ENCODE measurements around the gene PATZ1. TPM values are rescaled to one million over a fixed set of nuclear protein-coding genes. Genes with fewer than 3 reads are reported as not detected.
"Not testable (repeated sequence)": the region's sequence is repeated elsewhere in the genome, so short reads cannot be mapped to it uniquely, and the experiment has no call there.

Gene PATZ1
- total and polyA plus RNA-seq, 4 donors, result 3.3 to 17.6 (median 12.8) TPM

DNA sequence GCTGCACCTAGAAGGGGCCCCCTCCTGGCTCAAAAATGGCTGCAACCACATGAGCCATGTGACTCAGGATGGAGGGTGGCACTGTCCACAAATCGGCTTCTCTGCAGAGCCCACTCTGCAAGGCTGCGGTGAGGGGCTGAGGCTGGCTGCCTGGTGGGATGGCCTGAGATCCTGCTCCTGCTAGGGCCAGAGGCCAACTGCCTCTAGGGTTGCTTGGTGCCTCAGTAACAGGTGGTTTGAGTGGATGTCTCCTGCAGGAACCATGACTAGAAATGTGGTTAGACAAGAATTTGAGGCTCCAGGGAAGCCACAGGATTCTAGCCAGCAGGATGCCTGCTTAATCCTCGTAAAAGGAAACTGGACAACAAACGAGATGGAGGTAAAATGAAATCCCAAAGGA, 17.1 kb downstream of the PATZ1 start:
- no peak for DNase-seq
- no peak for ATAC-seq (ENCODE audit: low FRiP score)
- intact Hi-C loops (cut with DNase I), result no loop called here
- no peaks in the 10 kb centered on the region for H3K27me3 ChIP-seq (ENCODE audit: control insufficient read depth in 1 of 2, insufficient read depth in 2 of 2, low read length in 1 of 2)
- H3K36me3 ChIP-seq (ENCODE audit: control insufficient read depth in 1 of 2, insufficient read depth in 2 of 2, low read length in 1 of 2), result peaks cover 0 to 5% of the 10 kb centered on the region in 2 donors
- no peaks in the 10 kb centered on the region for H3K9me3 ChIP-seq (ENCODE audit: control insufficient read depth, low read length)
- H3K4me1 ChIP-seq (ENCODE audit: control insufficient read depth in 1 of 2, insufficient read depth in 2 of 2, low read length in 2 of 2), result no peaks in the 10 kb centered on the region
- no peak overlapping the region for H3K4me3 ChIP-seq (ENCODE audit: low read length in 2 of 2)
- H3K27ac ChIP-seq (ENCODE audit: low read depth in 1 of 2, low read length in 2 of 2), result no peak overlapping the region
- 84 to 85% methylated on average over 4 of the region's 4 CpGs for WGBS, 2 donors

DNA sequence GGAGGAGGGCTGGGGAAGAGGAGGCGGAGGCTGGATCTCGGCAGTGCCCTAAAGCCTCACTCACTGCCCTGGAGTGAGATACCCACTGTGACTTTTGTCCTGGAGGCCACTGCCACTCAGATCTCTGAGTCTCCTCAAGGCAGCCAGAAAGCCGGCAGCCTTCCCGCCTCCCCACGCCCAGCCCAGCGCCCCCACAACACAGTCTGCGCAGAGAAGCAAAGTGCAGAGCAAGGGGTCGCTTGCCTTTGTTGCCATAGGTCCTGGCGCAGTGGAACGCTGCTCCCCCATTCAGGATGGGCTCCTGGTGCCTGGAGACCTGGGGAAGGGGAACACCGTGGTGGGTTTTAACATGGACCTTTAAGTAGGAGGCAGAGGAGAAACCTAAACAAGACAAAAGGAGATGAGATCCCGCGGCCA, 17.6 kb downstream of the PATZ1 start:
- no peak for DNase-seq
- no peak overlapping the region for H3K4me3 ChIP-seq (ENCODE audit: low read length in 2 of 2)
- ATAC-seq (ENCODE audit: low FRiP score), result no peak
- no peaks in the 10 kb centered on the region for H3K27me3 ChIP-seq (ENCODE audit: control insufficient read depth in 1 of 2, insufficient read depth in 2 of 2, low read length in 1 of 2)
- 93 to 94% methylated on average over 13 of the region's 13 CpGs for WGBS, 2 donors
- H3K36me3 ChIP-seq (ENCODE audit: control insufficient read depth in 1 of 2, insufficient read depth in 2 of 2, low read length in 1 of 2), result peaks cover 0 to 3% of the 10 kb centered on the region in 2 donors
- no peaks in the 10 kb centered on the region for H3K4me1 ChIP-seq (ENCODE audit: control insufficient read depth in 1 of 2, insufficient read depth in 2 of 2, low read length in 2 of 2)
- intact Hi-C loops (cut with DNase I), result no loop called here
- no peaks in the 10 kb centered on the region for H3K9me3 ChIP-seq (ENCODE audit: control insufficient read depth, low read length)
- no peak overlapping the region for H3K27ac ChIP-seq (ENCODE audit: low read depth in 1 of 2, low read length in 2 of 2)

DNA sequence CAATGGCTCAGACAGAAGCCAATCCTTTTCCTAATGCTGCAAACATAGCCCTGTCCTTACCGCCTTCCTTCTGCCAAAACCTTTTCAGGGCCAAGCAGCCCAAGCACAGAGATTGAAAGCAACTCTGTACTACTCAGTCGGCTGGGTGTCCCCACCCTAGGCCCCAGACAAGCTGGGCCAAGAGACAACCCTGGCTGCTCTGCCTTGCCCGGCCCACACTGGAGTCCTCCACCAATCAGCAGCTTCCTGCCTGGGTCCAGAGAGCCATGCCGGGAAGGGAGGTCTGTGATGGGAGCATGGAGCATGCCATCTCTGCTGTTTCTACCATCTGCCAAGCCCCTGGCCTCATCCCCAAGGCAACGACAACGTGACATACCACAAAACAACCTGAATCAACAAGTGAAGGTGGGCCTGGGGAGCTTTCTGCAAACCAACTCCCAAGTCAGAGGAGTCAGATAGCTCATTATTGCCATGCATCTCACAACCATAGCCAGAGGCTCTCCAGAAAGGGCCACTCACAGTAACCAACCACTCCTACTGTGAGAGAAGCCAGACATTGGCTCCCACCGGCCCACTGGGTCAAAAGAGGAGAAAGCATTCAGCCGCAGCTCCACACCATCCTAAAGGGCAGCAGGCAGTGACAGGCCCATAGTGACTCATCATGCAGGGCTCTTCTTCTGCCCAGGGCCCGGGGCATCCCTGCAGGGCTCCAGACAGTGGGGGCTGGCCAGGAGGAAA, 18.2 kb downstream of the PATZ1 start:
- ATAC-seq (ENCODE audit: low FRiP score) (peak; percentile 75), DNase-seq (peak in 1 of 2 donors; percentile 61)
- peaks cover 0 to 3% of the 10 kb centered on the region in 2 donors for H3K36me3 ChIP-seq (ENCODE audit: control insufficient read depth in 1 of 2, insufficient read depth in 2 of 2, low read length in 1 of 2)

DNA sequence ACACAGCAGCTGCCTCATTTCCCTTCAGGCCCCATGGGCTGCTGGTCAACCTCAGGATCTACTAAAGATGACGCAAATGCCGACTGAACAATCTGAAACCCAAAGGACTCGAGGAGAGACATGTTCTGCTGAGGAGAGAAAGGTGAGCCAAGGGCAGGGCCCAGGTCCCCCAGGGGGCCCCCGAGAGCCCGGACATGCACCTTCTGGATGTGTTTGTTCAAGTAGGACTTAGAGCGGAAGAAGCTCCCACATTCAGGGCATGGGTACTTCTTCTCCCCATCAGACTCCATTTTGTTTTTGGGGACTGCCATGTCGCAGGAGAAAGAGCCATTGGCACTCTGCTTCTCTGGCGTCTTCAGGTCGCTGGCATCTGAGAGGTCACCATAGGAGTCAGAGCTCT, 19.3 kb downstream of the PATZ1 start:
- WGBS, 2 donors, result 94% methylated on average over 9 of the region's 9 CpGs
- ATAC-seq (ENCODE audit: low FRiP score) (no peak), DNase-seq (no peak)
- Histone ChIP-seq H3K9me3 (ENCODE audit: control insufficient read depth, low read length) (no peaks in the 10 kb centered on the region), H3K36me3 (ENCODE audit: control insufficient read depth in 1 of 2, insufficient read depth in 2 of 2, low read length in 1 of 2) (no peaks in the 10 kb centered on the region), H3K4me1 (ENCODE audit: control insufficient read depth in 1 of 2, insufficient read depth in 2 of 2, low read length in 2 of 2) (no peaks in the 10 kb centered on the region), H3K27me3 (ENCODE audit: control insufficient read depth in 1 of 2, insufficient read depth in 2 of 2, low read length in 1 of 2) (no peaks in the 10 kb centered on the region), H3K4me3 (ENCODE audit: low read length in 2 of 2) (no peak overlapping the region), H3K27ac (ENCODE audit: low read depth in 1 of 2, low read length in 2 of 2) (no peak overlapping the region)
- intact Hi-C loops (cut with DNase I), result no loop called here

More for the DNA sequence above, 18.2 kb downstream of the PATZ1 start:
- H3K9me3 ChIP-seq (ENCODE audit: control insufficient read depth, low read length), result no peaks in the 10 kb centered on the region
- H3K4me1 ChIP-seq (ENCODE audit: control insufficient read depth in 1 of 2, insufficient read depth in 2 of 2, low read length in 2 of 2), result no peaks in the 10 kb centered on the region
- intact Hi-C loops (cut with DNase I), result no loop called here
- no peaks in the 10 kb centered on the region for H3K27me3 ChIP-seq (ENCODE audit: control insufficient read depth in 1 of 2, insufficient read depth in 2 of 2, low read length in 1 of 2)
- 82 to 85% methylated on average over 8 to 9 of the region's 9 CpGs for WGBS, 2 donors
- no peak overlapping the region for H3K4me3 ChIP-seq (ENCODE audit: low read length in 2 of 2)
- no peak overlapping the region for H3K27ac ChIP-seq (ENCODE audit: low read depth in 1 of 2, low read length in 2 of 2)

DNA sequence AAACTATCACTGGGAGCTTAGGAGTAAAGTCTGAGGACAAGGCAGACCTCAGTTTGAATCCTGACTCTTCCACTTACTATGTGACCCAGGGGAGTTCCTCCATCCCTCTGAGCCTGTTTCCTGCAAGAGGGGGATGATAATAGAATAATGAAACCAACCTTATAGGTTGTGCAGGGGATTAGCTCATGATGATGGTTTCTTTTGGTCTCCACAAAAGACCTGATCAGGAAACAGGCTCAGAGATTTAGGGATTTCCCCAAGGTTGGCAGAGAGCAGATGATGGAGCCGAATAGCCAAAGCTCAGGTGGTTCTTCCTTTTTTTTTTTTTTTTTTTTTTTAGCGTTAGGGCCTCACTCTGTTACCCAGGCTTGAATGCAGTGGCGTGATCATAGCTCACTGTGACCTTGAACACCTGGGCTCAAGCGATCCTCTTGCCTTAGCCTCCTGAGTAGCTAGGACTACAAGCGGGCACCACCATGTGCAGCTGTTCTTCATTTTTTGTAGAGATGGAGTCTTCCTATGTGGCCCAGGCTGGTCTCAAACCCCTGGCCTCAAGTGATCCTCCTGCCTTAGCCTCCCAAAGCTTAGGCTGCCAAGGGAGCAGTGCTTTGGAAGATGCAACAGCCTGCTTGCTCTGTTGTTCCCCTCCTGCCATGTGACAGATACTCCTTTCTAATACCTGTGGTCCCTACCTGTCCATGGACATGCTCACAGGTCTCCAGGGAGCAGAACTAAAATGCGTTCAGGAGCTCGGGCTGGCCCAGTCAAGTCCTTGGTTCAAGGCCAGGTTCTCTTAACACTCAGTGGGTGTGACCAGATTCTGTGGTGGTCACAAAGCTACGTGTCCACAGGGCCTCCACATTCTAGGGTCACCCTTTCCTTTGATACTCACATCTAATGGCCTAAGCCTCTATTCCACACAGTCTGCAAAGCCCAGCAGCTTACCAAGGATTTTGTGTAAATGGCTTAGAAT, 22.3 kb downstream of the PATZ1 start:
- ATAC-seq (ENCODE audit: low FRiP score), result no peak
- H3K36me3 ChIP-seq (ENCODE audit: control insufficient read depth in 1 of 2, insufficient read depth in 2 of 2, low read length in 1 of 2), result no peaks in the 10 kb centered on the region
- H3K4me1 ChIP-seq (ENCODE audit: control insufficient read depth in 1 of 2, insufficient read depth in 2 of 2, low read length in 2 of 2), result no peaks in the 10 kb centered on the region
- H3K27ac ChIP-seq (ENCODE audit: low read depth in 1 of 2, low read length in 2 of 2), result no peak overlapping the region
- H3K4me3 ChIP-seq (ENCODE audit: low read length in 2 of 2), result no peak overlapping the region
- WGBS, 2 donors, result 82 to 85% methylated on average over 8 of the region's 8 CpGs
- H3K27me3 ChIP-seq (ENCODE audit: control insufficient read depth in 1 of 2, insufficient read depth in 2 of 2, low read length in 1 of 2), result no peaks in the 10 kb centered on the region
- DNase-seq, result no peak
- no peaks in the 10 kb centered on the region for H3K9me3 ChIP-seq (ENCODE audit: control insufficient read depth, low read length)
- intact Hi-C loops (cut with DNase I), result no loop called here

DNA sequence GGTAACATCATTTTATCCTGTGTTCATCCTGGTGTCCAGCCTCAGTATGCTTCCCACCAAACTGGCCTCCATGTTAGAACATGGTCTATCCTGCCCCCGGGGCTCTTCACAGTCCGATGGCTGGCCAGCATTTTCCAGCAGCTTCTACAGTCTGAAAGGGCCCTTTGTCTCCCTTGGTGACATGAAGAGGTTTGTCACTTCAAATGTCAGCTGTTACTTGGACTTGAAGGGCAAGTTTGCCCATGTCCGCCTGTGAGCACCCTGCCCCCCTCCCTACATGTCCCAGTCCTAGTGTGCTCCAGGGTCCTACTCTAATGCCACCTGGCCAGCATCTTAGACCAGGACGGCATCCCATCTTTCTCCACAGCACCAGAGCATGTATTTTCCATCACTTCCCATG, 24.7 kb downstream of the PATZ1 start:
- no peaks in the 10 kb centered on the region for H3K27me3 ChIP-seq (ENCODE audit: control insufficient read depth in 1 of 2, insufficient read depth in 2 of 2, low read length in 1 of 2)
- no peaks in the 10 kb centered on the region for H3K36me3 ChIP-seq (ENCODE audit: control insufficient read depth in 1 of 2, insufficient read depth in 2 of 2, low read length in 1 of 2)
- H3K9me3 ChIP-seq (ENCODE audit: control insufficient read depth, low read length), result no peaks in the 10 kb centered on the region
- H3K4me3 ChIP-seq (ENCODE audit: low read length in 2 of 2), result no peak overlapping the region
- H3K27ac ChIP-seq (ENCODE audit: low read depth in 1 of 2, low read length in 2 of 2), result no peak overlapping the region
- H3K4me1 ChIP-seq (ENCODE audit: control insufficient read depth in 1 of 2, insufficient read depth in 2 of 2, low read length in 2 of 2), result no peaks in the 10 kb centered on the region
- DNase-seq (no peak), ATAC-seq (ENCODE audit: low FRiP score) (no peak)
- WGBS, 2 donors, result 93 to 95% methylated on average over 4 of the region's 4 CpGs
- intact Hi-C loops (cut with DNase I), result no loop called here

DNA sequence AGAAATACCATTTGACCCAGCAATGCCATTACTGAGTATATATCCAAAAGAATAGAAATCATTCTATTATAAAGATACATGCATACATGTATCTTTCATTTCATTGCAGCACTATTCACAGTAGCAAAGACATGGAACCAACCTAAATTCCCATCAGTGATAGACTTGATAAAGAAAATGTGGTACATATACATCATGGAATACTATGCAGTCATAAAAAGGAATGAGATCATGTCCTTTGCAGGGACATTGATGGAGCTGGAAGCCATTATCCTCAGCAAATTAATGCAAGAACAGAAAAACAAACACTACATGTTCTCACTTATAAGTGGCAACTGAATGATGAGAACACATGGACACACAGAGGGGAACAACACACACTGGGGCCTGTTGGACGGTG, 31.9 kb downstream of the PATZ1 start:
- WGBS, 2 donors, result 97 to 100% methylated on average over 1 of the region's 1 CpG
- DNase-seq; ATAC-seq (ENCODE audit: low FRiP score); H3K27ac ChIP-seq (ENCODE audit: low read depth in 1 of 2, low read length in 2 of 2); H3K9me3 ChIP-seq (ENCODE audit: control insufficient read depth, low read length); H3K4me1 ChIP-seq (ENCODE audit: control insufficient read depth in 1 of 2, insufficient read depth in 2 of 2, low read length in 2 of 2); intact Hi-C loops (cut with DNase I); H3K27me3 ChIP-seq (ENCODE audit: control insufficient read depth in 1 of 2, insufficient read depth in 2 of 2, low read length in 1 of 2); H3K4me3 ChIP-seq (ENCODE audit: low read length in 2 of 2); H3K36me3 ChIP-seq (ENCODE audit: control insufficient read depth in 1 of 2, insufficient read depth in 2 of 2, low read length in 1 of 2): not testable (repeated sequence)

DNA sequence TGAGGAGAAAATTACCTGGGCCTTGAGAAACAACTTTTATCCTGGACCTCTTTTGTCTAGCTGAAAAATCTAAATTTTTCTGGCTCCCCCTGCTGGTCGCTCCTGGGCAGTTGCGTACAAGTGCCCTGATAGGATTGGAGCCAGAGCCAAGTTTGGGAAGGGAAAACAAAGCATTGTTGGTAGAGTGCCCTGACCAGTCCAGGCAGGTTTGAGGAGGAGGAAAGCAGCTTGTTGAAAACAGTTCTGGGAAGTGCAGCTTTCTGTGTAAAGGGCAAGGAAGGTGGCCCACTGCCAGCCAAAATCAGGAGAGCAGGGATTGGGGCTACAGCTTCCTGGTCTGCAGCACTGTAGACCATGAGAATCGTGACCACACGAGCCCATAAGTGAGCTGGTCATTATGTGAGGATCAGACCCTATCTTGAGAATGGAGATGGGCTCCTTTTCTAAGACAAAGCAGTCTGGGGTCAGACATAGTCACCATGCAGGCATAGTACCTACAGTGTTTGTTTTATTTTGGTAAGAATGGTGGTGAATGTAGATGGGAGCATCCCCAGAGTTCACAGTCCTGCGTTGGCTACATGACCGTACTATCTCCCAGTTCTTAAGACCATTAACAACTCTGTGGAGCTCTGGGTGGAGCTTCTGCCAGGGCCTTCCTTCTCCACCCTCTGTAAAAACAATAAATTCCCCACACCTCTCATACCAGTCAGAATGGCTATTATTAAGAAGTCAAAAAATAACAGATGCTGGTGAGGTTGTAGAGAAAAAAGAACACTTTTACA, 32.6 kb downstream of the PATZ1 start:
- no peaks in the 10 kb centered on the region for H3K9me3 ChIP-seq (ENCODE audit: control insufficient read depth, low read length)
- H3K27ac ChIP-seq (ENCODE audit: low read depth in 1 of 2, low read length in 2 of 2), result peak overlapping the region in 1 of 2 donors; percentile 32
- no peaks in the 10 kb centered on the region for H3K27me3 ChIP-seq (ENCODE audit: control insufficient read depth in 1 of 2, insufficient read depth in 2 of 2, low read length in 1 of 2)
- 30 to 34% methylated on average over 6 of the region's 6 CpGs for WGBS, 2 donors
- H3K36me3 ChIP-seq (ENCODE audit: control insufficient read depth in 1 of 2, insufficient read depth in 2 of 2, low read length in 1 of 2), result no peaks in the 10 kb centered on the region
- ATAC-seq (ENCODE audit: low FRiP score), result peak; percentile 92
- DNase-seq, result peak; percentile 86 to 87
- H3K4me1 ChIP-seq (ENCODE audit: control insufficient read depth in 1 of 2, insufficient read depth in 2 of 2, low read length in 2 of 2), result no peaks in the 10 kb centered on the region
- H3K4me3 ChIP-seq (ENCODE audit: low read length in 2 of 2), result no peak overlapping the region
- intact Hi-C loops (cut with DNase I), result no loop called here

Data from aorta (tissue), 5 donors.